H9 (cell line): ENCODE data around the gene CHMP4A. TPM values are rescaled to one million over a fixed set of nuclear protein-coding genes. Genes with fewer than 3 reads are reported as not detected.

Experiments used
- DNase-seq: peaks from one replicate; pipeline ENCODE4 v3.0.0-alpha.2; 2017
- H2AFZ ChIP-seq: one replicate; pipeline ENCODE4 v1.6.1; 2013; ENCODE audit warnings: mild to moderate bottlenecking, low read length, control low read depth, moderate library complexity
- H2AK5ac ChIP-seq: 2 replicates; pipeline ENCODE4 v1.6.1; 2013; ENCODE audit warnings: low read length, control low read depth, mixed read lengths; ENCODE audit not compliant: insufficient read length
- H2BK120ac ChIP-seq: one replicate; pipeline ENCODE4 v1.6.1; 2013; ENCODE audit warnings: low read depth, mild to moderate bottlenecking, low read length, control low read depth, inconsistent platforms; ENCODE audit not compliant: poor library complexity, severe bottlenecking
- H2BK12ac ChIP-seq: 2 replicates; pipeline ENCODE4 v1.6.1; 2013; ENCODE audit warnings: low read length, control low read depth, mixed read lengths, low read depth; ENCODE audit not compliant: insufficient read length
- H2BK15ac ChIP-seq: 2 replicates; pipeline ENCODE4 v1.6.1; 2013; ENCODE audit warnings: low read depth, low read length, control low read depth
- H2BK20ac ChIP-seq: one replicate; pipeline ENCODE4 v1.6.1; 2013; ENCODE audit warnings: low read depth, mild to moderate bottlenecking, low read length, control low read depth, inconsistent platforms; ENCODE audit not compliant: poor library complexity, severe bottlenecking
- H2BK5ac ChIP-seq: 2 replicates; pipeline ENCODE4 v1.6.1; 2013; ENCODE audit warnings: low read length, control low read depth, mixed read lengths; ENCODE audit not compliant: insufficient read length
- H3K14ac ChIP-seq: 2 replicates; pipeline ENCODE4 v1.6.1; 2013; ENCODE audit warnings: low read length, control low read depth; ENCODE audit not compliant: insufficient read depth
- H3K18ac ChIP-seq: 2 replicates; pipeline ENCODE4 v1.6.1; 2013; ENCODE audit warnings: low read depth, mild to moderate bottlenecking, mixed read lengths, low read length, control low read depth; ENCODE audit not compliant: insufficient read length
- H3K23ac ChIP-seq: 2 replicates; pipeline ENCODE4 v1.6.1; 2013; ENCODE audit warnings: low read length, control low read depth, mixed read lengths, low read depth; ENCODE audit not compliant: insufficient read length
- H3K23me2 ChIP-seq: 2 replicates; pipeline ENCODE4 v1.6.1; 2013; ENCODE audit warnings: low read depth, mild to moderate bottlenecking, mixed read lengths, low read length, control low read depth; ENCODE audit not compliant: insufficient read length, poor library complexity, severe bottlenecking
- H3K27ac ChIP-seq: 2 replicates; pipeline ENCODE4 v1.5.1; 2013; ENCODE audit warnings: low read length, control low read depth, mixed read lengths, low read depth; ENCODE audit not compliant: insufficient read length
- H3K27me3 ChIP-seq: 2 replicates; pipeline ENCODE4 v1.6.1; 2013; ENCODE audit warnings: low read length, control low read depth, inconsistent platforms; ENCODE audit not compliant: insufficient read depth
- H3K4ac ChIP-seq: 2 replicates; pipeline ENCODE4 v1.6.1; 2013; ENCODE audit warnings: low read depth, mild to moderate bottlenecking, control low read depth, inconsistent platforms, low read length, moderate library complexity
- H3K4me1 ChIP-seq: 2 replicates; pipeline ENCODE4 v1.6.1; 2013; ENCODE audit warnings: low read length, control low read depth, inconsistent platforms; ENCODE audit not compliant: insufficient read depth
- H3K4me2 ChIP-seq: 2 replicates; pipeline ENCODE4 v1.6.1; 2013; ENCODE audit warnings: low read length, control low read depth, mixed read lengths; ENCODE audit not compliant: insufficient read length, insufficient read depth
- H3K56ac ChIP-seq: 2 replicates; pipeline ENCODE4 v1.6.1; 2013; ENCODE audit warnings: low read depth, mild to moderate bottlenecking, mixed read lengths, low read length, control low read depth; ENCODE audit not compliant: insufficient read length
- H3K79me1 ChIP-seq: 2 replicates; pipeline ENCODE4 v1.6.1; 2013; ENCODE audit warnings: low read depth, mild to moderate bottlenecking, moderate library complexity, low read length, control low read depth, inconsistent platforms; ENCODE audit not compliant: insufficient read depth, poor library complexity, severe bottlenecking
- H3K79me2 ChIP-seq: 2 replicates; pipeline ENCODE4 v1.6.1; 2013; ENCODE audit warnings: low read length, control low read depth, inconsistent platforms; ENCODE audit not compliant: insufficient read depth
- H3K9ac ChIP-seq: 2 replicates; pipeline ENCODE4 v1.6.1; 2013; ENCODE audit warnings: low read length, control low read depth, mixed read lengths; ENCODE audit not compliant: insufficient read length; ENCODE audit errors: extremely low read depth
- H3K9me3 ChIP-seq: one replicate; pipeline ENCODE4 v1.6.1; 2013; ENCODE audit warnings: low read depth, low read length, inconsistent platforms; ENCODE audit not compliant: control insufficient read depth
- H3T11ph ChIP-seq: one replicate; pipeline ENCODE4 v1.6.1; 2013; ENCODE audit warnings: mild to moderate bottlenecking, low read length, control low read depth, inconsistent platforms
- H4K20me1 ChIP-seq: one replicate; pipeline ENCODE4 v1.6.1; 2013; ENCODE audit not compliant: control insufficient read depth, insufficient read length, insufficient read depth
- H4K5ac ChIP-seq: 2 replicates; pipeline ENCODE4 v1.6.1; 2013; ENCODE audit warnings: low read depth, mild to moderate bottlenecking, mixed read lengths, low read length, control low read depth; ENCODE audit not compliant: insufficient read length
- H4K8ac ChIP-seq: replicated peaks from 2 replicates; pipeline ENCODE4 v1.6.1; 2013; ENCODE audit warnings: low read length, control low read depth, mixed read lengths, low read depth; ENCODE audit not compliant: insufficient read length
- H4K91ac ChIP-seq: 2 replicates; pipeline ENCODE4 v1.6.1; 2013; ENCODE audit warnings: low read depth, mild to moderate bottlenecking, moderate library complexity, mixed read lengths, low read length, control low read depth; ENCODE audit not compliant: insufficient read length
- H3K27ac Mint-ChIP-seq, 3 experiments: 2 replicates in 2 of 3; 3 replicates in 1 of 3; pipeline ENCODE4 v1.8.0; 2020 to 2021; ENCODE audit warnings: mixed read lengths in 3 of 3, mild to moderate bottlenecking in 1 of 3, moderate library complexity in 1 of 3
- H3K27me3 Mint-ChIP-seq: 2 replicates; pipeline ENCODE4 v1.8.0; 2021; ENCODE audit warnings: low read depth, mild to moderate bottlenecking, moderate library complexity, mixed read lengths
- H3K36me3 Mint-ChIP-seq, 3 experiments: 2 replicates in 2 of 3; 3 replicates in 1 of 3; pipeline ENCODE4 v1.8.0; 2020 to 2021; ENCODE audit warnings: low read depth in 3 of 3, mixed read lengths in 3 of 3; ENCODE audit not compliant: insufficient read depth in 1 of 3
- H3K4me1 Mint-ChIP-seq, 2 experiments: 2 replicates each; pipeline ENCODE4 v1.8.0; 2020; ENCODE audit warnings: mixed read lengths in 2 of 2
- H3K4me3 Mint-ChIP-seq, 2 experiments: 2 replicates in 1 of 2; 3 replicates in 1 of 2; pipeline ENCODE4 v1.8.0; 2020 to 2021; ENCODE audit warnings: mild to moderate bottlenecking in 2 of 2, mixed read lengths in 2 of 2, moderate library complexity in 1 of 2
- H3K9me3 Mint-ChIP-seq, 2 experiments: 2 replicates in 1 of 2; 3 replicates in 1 of 2; pipeline ENCODE4 v1.8.0; 2020; ENCODE audit warnings: mild to moderate bottlenecking in 2 of 2, mixed read lengths in 2 of 2, moderate library complexity in 1 of 2
- WGBS: extraction: QIAGEN DNeasy Blood & Tissue Kit; methylation state at CpG from one replicate; pipeline ENCODE4 v1.1.7; 2013; ENCODE audit warnings: missing lambda C conversion rate, low lambda C conversion rate, mixed read lengths; ENCODE audit not compliant: insufficient read length; ENCODE audit errors: extremely low coverage; 5-methylcytosine and 5-hydroxymethylcytosine counted together
- total RNA-seq: library from RNA; stranded (reverse); gene quantifications from 2 replicates; pipeline ENCODE4 v1.2.1, GENCODE V29; 2021
- TF ChIP-seq, protein P1 (sequence below): fragments of 200-600 bp; sonication (generic); conservative IDR thresholded peaks from 3 replicates; pipeline ENCODE4 v1.8.0; 2021; ENCODE audit warnings: antibody characterized with exemption, mild to moderate bottlenecking

The CHMP4A gene
- total RNA-seq, 1 experiment from 2014 or later = 46.2 TPM

DNA sequence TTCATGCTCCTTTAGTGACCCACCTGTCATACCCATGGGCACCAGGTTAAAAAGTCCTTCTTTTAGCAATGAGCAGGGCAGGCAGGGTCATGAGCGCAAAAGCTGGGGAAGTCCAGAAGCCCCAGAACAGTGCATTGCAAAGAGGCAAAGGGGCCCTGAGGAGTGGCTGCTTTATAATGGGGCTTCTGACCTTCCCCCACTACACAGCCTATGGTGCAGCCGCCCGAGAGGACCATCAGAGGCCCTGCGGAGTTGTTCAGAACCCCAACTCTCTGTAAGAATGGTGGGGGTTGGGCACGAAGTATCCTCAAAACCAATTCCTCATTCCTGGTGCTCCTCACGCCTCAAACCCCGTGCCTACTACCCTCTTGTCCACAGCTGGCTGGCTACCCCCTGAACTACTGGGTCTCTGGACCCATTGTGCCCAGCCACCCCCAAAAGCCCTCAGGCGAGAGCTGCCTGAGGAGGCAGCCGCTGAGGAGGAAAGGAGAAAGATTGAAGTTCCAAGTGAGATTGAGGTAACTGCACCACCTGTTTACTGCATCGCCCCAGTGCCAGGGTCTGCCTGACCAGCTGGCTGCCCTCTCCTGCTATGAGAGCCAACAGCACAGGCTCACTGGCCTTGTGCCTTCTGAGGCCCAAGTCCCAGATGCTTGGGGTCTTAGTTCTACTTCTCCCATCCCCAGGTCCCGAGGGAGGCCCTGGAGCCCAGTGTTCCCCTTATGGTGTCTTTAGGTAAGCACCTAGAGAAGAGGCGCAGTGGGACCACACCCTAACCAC lies 34.7 kb downstream of the CHMP4A start:
- Histone ChIP-seq H2AK5ac (no peak overlapping the region), H2BK12ac (no peak overlapping the region), H3T11ph (no peak overlapping the region), H4K91ac (no peak overlapping the region), H2AFZ (no peak overlapping the region), H3K23ac (no peak overlapping the region), H2BK120ac (no peak overlapping the region), H4K20me1 (no peaks in the 10 kb centered on the region), H3K27ac (no peak overlapping the region), H4K5ac (no peak overlapping the region), H2BK5ac (no peak overlapping the region), H4K8ac (no peak overlapping the region), H3K4ac (no peak overlapping the region), H3K79me2 (no peaks in the 10 kb centered on the region), H2BK20ac (no peak overlapping the region), H3K14ac (no peak overlapping the region), H3K4me2 (no peak overlapping the region), H3K9me3 (no peaks in the 10 kb centered on the region), H3K79me1 (no peaks in the 10 kb centered on the region), H3K27me3 (no peaks in the 10 kb centered on the region), H3K23me2 (no peaks in the 10 kb centered on the region), H3K4me1 (no peaks in the 10 kb centered on the region), H3K18ac (no peak overlapping the region), H3K56ac (no peak overlapping the region), H3K9ac (no peak overlapping the region), H2BK15ac (no peak overlapping the region)
- TF ChIP-seq, protein P1, sequence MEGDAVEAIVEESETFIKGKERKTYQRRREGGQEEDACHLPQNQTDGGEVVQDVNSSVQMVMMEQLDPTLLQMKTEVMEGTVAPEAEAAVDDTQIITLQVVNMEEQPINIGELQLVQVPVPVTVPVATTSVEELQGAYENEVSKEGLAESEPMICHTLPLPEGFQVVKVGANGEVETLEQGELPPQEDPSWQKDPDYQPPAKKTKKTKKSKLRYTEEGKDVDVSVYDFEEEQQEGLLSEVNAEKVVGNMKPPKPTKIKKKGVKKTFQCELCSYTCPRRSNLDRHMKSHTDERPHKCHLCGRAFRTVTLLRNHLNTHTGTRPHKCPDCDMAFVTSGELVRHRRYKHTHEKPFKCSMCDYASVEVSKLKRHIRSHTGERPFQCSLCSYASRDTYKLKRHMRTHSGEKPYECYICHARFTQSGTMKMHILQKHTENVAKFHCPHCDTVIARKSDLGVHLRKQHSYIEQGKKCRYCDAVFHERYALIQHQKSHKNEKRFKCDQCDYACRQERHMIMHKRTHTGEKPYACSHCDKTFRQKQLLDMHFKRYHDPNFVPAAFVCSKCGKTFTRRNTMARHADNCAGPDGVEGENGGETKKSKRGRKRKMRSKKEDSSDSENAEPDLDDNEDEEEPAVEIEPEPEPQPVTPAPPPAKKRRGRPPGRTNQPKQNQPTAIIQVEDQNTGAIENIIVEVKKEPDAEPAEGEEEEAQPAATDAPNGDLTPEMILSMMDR = no peak
- Mint-ChIP-seq H3K36me3 (peaks cover 33 to 74% (median 59%) of the 10 kb centered on the region in 3 experiments), H3K27me3 (no peaks in the 10 kb centered on the region; the same call in 1 of the 2 replicates), H3K4me3 (no peak overlapping the region), H3K27ac (no peak overlapping the region), H3K4me1 (no peaks in the 10 kb centered on the region), H3K9me3 (no peaks in the 10 kb centered on the region)
- DNase-seq = no peak
- no CpG with 5 or more reads among the region's 12 CpGs for WGBS
